Endothelial cell of coronary artery (primary cell): ENCODE results near the gene HNMT. TPM values are rescaled to one million over a fixed set of nuclear protein-coding genes. Genes with fewer than 3 reads are reported as not detected.

Experiments
- total RNA-seq: library from RNA; depleted of rRNA; stranded (reverse); fragments of >200 nt; gene quantifications from 2 replicates; pipeline ENCODE4 v1.2.3, GENCODE V29; 2014

Gene HNMT
- total RNA-seq, result 1.7 and 7.0 TPM in 2 replicates

DNA sequence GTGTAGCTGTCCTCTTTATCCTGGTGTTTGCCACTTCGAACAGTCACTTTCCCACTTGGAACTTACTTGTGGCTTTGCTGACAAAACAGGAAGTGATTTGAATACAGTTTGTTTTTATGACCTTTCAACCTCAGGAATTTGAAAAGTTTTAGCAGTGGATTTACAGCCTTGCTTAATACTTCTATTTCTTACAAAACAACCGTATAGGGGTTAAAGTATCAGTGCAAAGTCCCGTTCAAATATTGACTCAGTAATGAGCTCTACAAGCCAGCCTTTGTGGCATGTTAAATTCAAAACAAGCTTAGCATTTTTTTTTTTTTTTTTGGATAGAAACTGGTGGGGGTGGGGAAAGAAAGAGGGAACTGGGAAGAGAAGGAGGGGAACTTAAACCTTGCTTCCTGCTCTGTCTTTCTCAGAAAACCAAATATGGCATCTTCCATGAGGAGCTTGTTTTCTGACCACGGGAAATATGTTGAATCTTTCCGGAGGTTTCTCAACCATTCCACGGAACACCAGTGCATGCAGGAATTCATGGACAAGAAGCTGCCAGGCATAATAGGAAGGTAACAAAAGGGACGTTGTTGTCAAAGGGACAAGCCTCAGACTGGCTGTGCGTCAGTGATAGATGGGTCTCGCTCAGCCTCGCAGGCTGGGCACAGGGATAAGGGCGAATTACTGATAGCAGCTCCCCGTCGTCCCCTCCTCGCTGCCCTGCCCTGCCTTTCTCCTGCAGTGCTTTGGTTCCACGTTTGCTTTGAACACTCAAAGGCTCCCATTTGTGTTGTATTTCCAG is at the start of gene HNMT:
HNMT (plus strand) TSS at position 408 of the 793 bp plus-strand sequence; CDS start at position 427, 19 bp downstream.

